Heart left ventricle (tissue), 16 donors: ENCODE results near the gene SOX10. TPM values are rescaled to one million over a fixed set of nuclear protein-coding genes. Genes with fewer than 3 reads are reported as not detected.
A peak's percentile ranks its signal among the peaks of the same experiment; 100 is the strongest.

ENCODE experiments used
- ATAC-seq, 4 donors: fragments of 200-7000 bp; cut with Tn5 transposase; one replicate each; pipeline ENCODE4 v1.9.1; 2020 to 2022; ENCODE audit warnings: moderate library complexity in 4 of 4, mild to moderate bottlenecking in 3 of 4, moderate number of reproducible peaks in 1 of 4
- DNase-seq, 5 donors: peaks; one replicate each; pipeline ENCODE4 v3.0.0-alpha.2; 2020
- H3K27ac ChIP-seq, 12 donors: fragments of 200-600 bp; sonication (generic) in 4 of 12; one replicate each; pipeline versions ENCODE4 v1.5.0 to v1.8.0; 2016 to 2022; ENCODE audit warnings: mild to moderate bottlenecking in 2 of 12
- H3K27me3 ChIP-seq, 9 donors: fragments of 200-600 bp; sonication (generic) in 2 of 9; one replicate each; pipeline versions ENCODE4 v1.5.1 to v1.8.0; 2016 to 2022; ENCODE audit warnings: mild to moderate bottlenecking in 3 of 9
- H3K36me3 ChIP-seq, 9 donors: fragments of 200-600 bp; sonication (generic) in 2 of 9; one replicate each; pipeline versions ENCODE4 v1.5.0 to v1.8.0; 2018 to 2022; ENCODE audit warnings: mild to moderate bottlenecking in 2 of 9
- H3K4me1 ChIP-seq, 12 donors: fragments of 200-600 bp; sonication (generic) in 4 of 12; one replicate each; pipeline versions ENCODE4 v1.5.0 to v1.8.0; 2016 to 2022; ENCODE audit warnings: mild to moderate bottlenecking in 3 of 12
- H3K4me3 ChIP-seq, 12 donors: fragments of 200-600 bp; sonication (generic) in 4 of 12; one replicate each; pipeline versions ENCODE4 v1.5.0 to v1.8.0; 2017 to 2022; ENCODE audit warnings: mild to moderate bottlenecking in 9 of 12, moderate library complexity in 4 of 12
- H3K9me3 ChIP-seq, 12 donors: fragments of 200-600 bp; sonication (generic) in 4 of 12; one replicate each; pipeline versions ENCODE4 v1.5.0 to v1.8.0; 2016 to 2022; ENCODE audit warnings: mild to moderate bottlenecking in 1 of 12
- CTCF ChIP-seq, 12 donors: fragments of 200-600 bp; sonication (generic) in 4 of 12; IDR thresholded peaks; one replicate each; pipeline versions ENCODE4 v1.5.0 to v1.8.0; 2018 to 2022; ENCODE audit warnings: antibody characterized with exemption in 12 of 12, mild to moderate bottlenecking in 5 of 12
- POLR2A ChIP-seq, 2 donors: fragments of 450-650 bp; IDR thresholded peaks; one replicate each; pipeline ENCODE4 v1.6.1; 2017; ENCODE audit warnings: antibody characterized with exemption in 2 of 2, mild to moderate bottlenecking in 2 of 2, moderate library complexity in 2 of 2
- WGBS, 4 donors: extraction: QIAGEN DNeasy Blood & Tissue Kit in 2 of 4; methylation state at CpG; one replicate each; pipeline versions ENCODE4 v1.1.5 to v1.1.7; 2013 to 2018; 5-methylcytosine and 5-hydroxymethylcytosine counted together
- intact Hi-C, 10 donors: fragments of 100-400 bp; cut with DNase I; formaldehyde crosslinking; loops; one replicate each; pipeline versions ENCODE4 v1.11.1 to v1.14.2; 2022
- polyA plus RNA-seq, 2 donors: library from polyadenylated mRNA; stranded (reverse); fragments of 200-250 nt; gene quantifications; one replicate each; pipeline ENCODE4 v1.2.3, GENCODE V29; 2013
- total RNA-seq, 9 donors: library from RNA; depleted of rRNA in 2 of 9; stranded (reverse); fragments of >200 nt in 2 of 9; fragmentation: NEBNext Ultra II Directional in 3 of 9; extraction: Animal tissue kit (Norgen Biotek cat#: 25700) in 3 of 9; gene quantifications; one replicate each; pipeline versions ENCODE4 v1.1.0 to v1.2.4, GENCODE V29; 2016 to 2023
- donor health status: ischemic (EF 13 %, LVEDD 7.1; RV severe dilation, severe dysfunction).
- donor health status: healthy with polysubstance abuse.
- donor health status: DM: no; HTN: yes; CAD: no.
- donor health status: DM: no; HTN: no; CAD: no.
- donor health status: ischemic (EF 25% LVEDD 6.9; RV normal size, moderate dysfunction).
- donor health status: ischemic (EF 25% LVEDD 5.7; RV mildly dilated, moderate dysfunction).
- donor health status: healthy.
- donor health status: DM: yes; HTN: yes; CAD: no.
- donor health status: ischemic (EF 35%, LVEDD 5.7; RV mildly dilated, moderate dysfunction).
- donor health status: nonischemic (EF 11% LVEDD 7.7; RV severe dilation, severe dysfunction).
- donor health status: DM: yes; HTN: yes; CAD: no.
- donor health status: PGD.
- donor health status: ischemic (EF 29% LVEDD 5.4; RV normal size, mild dysfunction).
- donor health status: nonischemic (EF 23%, LVEDD 6.1; RV moderate dilation, normal function).

SOX10 gene
- total and polyA plus RNA-seq, 11 donors: 0.43 to 7.6 (median 1.1) TPM

- Histone ChIP-seq H3K9me3 (no peaks in the 10 kb centered on the region), H3K27ac (peak overlapping the region in 11 of 12 donors; percentile 16 to 80 (median 60)), H3K27me3 (no peaks in the 10 kb centered on the region), H3K36me3 (peaks cover 0 to 75% (median 42%) of the 10 kb centered on the region in 9 donors), H3K4me1 (peaks cover 6 to 40% (median 14%) of the 10 kb centered on the region in 12 donors), H3K4me3 (no peak overlapping the region)
- ATAC-seq (peak; percentile 93 to 98 (median 96)), DNase-seq (peak; percentile 87 to 94 (median 92))
- 4 to 11% (median 6%) methylated on average over 8 to 13 of the region's 13 CpGs for WGBS, 4 donors
- intact Hi-C loops: loop anchor here in 6 of 10 donors (1.0 to 10.0 kb wide), 5 partner anchors 27 to 119 kb away; partner anchors contain the start of gene MICALL1 (in 2 of the 6)
- TF ChIP-seq CTCF (IDR thresholded peaks at IDR 0.05) (peak; percentile 88 to 99 (median 95)), POLR2A (IDR thresholded peaks at IDR 0.05) (no peak)
These were observed 50.5 kb downstream of the SOX10 start for GRCh38 chr22:37933711-37934376.

- H3K4me1 ChIP-seq: peaks cover 6 to 40% (median 14%) of the 10 kb centered on the region in 12 donors
- no peak for DNase-seq
These were observed 51.4 kb downstream of the SOX10 start for GRCh38 chr22:37932821-37933578.

GRCh38 chr22:37932401-37932800 lies 52.0 kb downstream of the SOX10 start:
- TF ChIP-seq CTCF (IDR thresholded peaks at IDR 0.05) (no peak), POLR2A (IDR thresholded peaks at IDR 0.05) (no peak)
- Histone ChIP-seq H3K4me1 (peaks cover 6 to 40% (median 14%) of the 10 kb centered on the region in 12 donors), H3K4me3 (no peak overlapping the region), H3K27ac (peak overlapping the region in 2 of 12 donors; percentile 79 to 80), H3K27me3 (no peaks in the 10 kb centered on the region), H3K36me3 (peaks cover 0 to 78% (median 46%) of the 10 kb centered on the region in 9 donors), H3K9me3 (no peaks in the 10 kb centered on the region)
- 86 to 90% (median 89%) methylated on average over 9 to 10 of the region's 10 CpGs for WGBS, 4 donors
- intact Hi-C loops: loop anchor here in 5 of 10 donors (2.0 to 10.0 kb wide), 4 partner anchors 26 to 118 kb away; partner anchors contain the start of gene MICALL1 (in 1 of the 5)
- DNase-seq: peak in 1 of 5 donors; percentile 53
- ATAC-seq: peak in 1 of 4 donors; percentile 1

More at GRCh38 chr22:37932821-37933578, 51.4 kb downstream of the SOX10 start:
- peak overlapping the region in 11 of 12 donors; percentile 16 to 80 (median 44) for H3K27ac ChIP-seq
- TF ChIP-seq CTCF (IDR thresholded peaks at IDR 0.05) (no peak), POLR2A (IDR thresholded peaks at IDR 0.05) (no peak)
- no peaks in the 10 kb centered on the region for H3K9me3 ChIP-seq
- intact Hi-C loops: loop anchor here in 5 of 10 donors (2.0 to 10.0 kb wide), 4 partner anchors 26 to 118 kb away; partner anchors contain the start of gene MICALL1 (in 1 of the 5)
- H3K4me3 ChIP-seq: no peak overlapping the region
- H3K27me3 ChIP-seq: no peaks in the 10 kb centered on the region
- H3K36me3 ChIP-seq: peaks cover 0 to 78% (median 46%) of the 10 kb centered on the region in 9 donors
- ATAC-seq: peak in 2 of 4 donors; percentile 4 to 7
- 76 to 80% (median 78%) methylated on average over 19 to 21 of the region's 21 CpGs for WGBS, 4 donors
